Stimulated activated CD8-positive, alpha-beta memory T cell treated with anti-CD3 and anti-CD28 coated beads, Interleukin-7, amount 100 ng/mL, for 48 hours (primary cell): Measurements from ENCODE around the gene PRKCD.
A peak's percentile ranks its signal among the peaks of the same experiment; 100 is the strongest.

Experiments used
- DNase-seq, 2 donors: peaks; one replicate each; pipeline ENCODE4 v3.0.0-alpha.2; 2020; ENCODE audit warnings: low read depth in 1 of 2; ENCODE audit errors: extremely low read depth in 1 of 2

Gene PRKCD

GRCh38 chr3:53154881-53155285 is 6.1 kb upstream of the PRKCD start:
- DNase-seq: no peak

- no peak for DNase-seq
Measured at GRCh38 chr3:53155760-53156159, 5.2 kb upstream of the PRKCD start.

GRCh38 chr3:53156368-53156834 is 4.6 kb upstream of the PRKCD start:
- no peak for DNase-seq

- DNase-seq: no peak
Measured at GRCh38 chr3:53157974-53158580, 2.9 kb upstream of the PRKCD start.

- DNase-seq: no peak
Measured at GRCh38 chr3:53158765-53159155, 2.2 kb upstream of the PRKCD start.

- DNase-seq: no peak
Measured at GRCh38 chr3:53159156-53160060, 1.6 kb upstream of the PRKCD start.

- no peak for DNase-seq
Measured at GRCh38 chr3:53160061-53160659, 849 bp upstream of the PRKCD start.

GRCh38 chr3:53161450-53161819 is 426 bp downstream of the PRKCD start:
- DNase-seq: no peak

- DNase-seq: peak in 1 of 2 donors; percentile 21
Measured at GRCh38 chr3:53161820-53162671, 1.0 kb downstream of the PRKCD start.

- DNase-seq: peak in 1 of 2 donors; percentile 14
Measured at GRCh38 chr3:53162672-53163443, 1.8 kb downstream of the PRKCD start.

GRCh38 chr3:53163444-53164387 is 2.7 kb downstream of the PRKCD start:
- no peak for DNase-seq

GRCh38 chr3:53164911-53165310 is 3.9 kb downstream of the PRKCD start:
- DNase-seq: no peak

- DNase-seq: no peak
Measured at GRCh38 chr3:53166206-53166605, 5.2 kb downstream of the PRKCD start.

GRCh38 chr3:53166781-53167291 is 5.8 kb downstream of the PRKCD start:
- DNase-seq: no peak

GRCh38 chr3:53167418-53168174 is 6.6 kb downstream of the PRKCD start:
- DNase-seq: no peak

GRCh38 chr3:53168175-53168923 is 7.3 kb downstream of the PRKCD start:
- no peak for DNase-seq

- DNase-seq: no peak
Measured at GRCh38 chr3:53169045-53169831, 8.2 kb downstream of the PRKCD start.
